ENCODE data around the gene FURIN.

- TF ChIP-seq, protein P1, sequence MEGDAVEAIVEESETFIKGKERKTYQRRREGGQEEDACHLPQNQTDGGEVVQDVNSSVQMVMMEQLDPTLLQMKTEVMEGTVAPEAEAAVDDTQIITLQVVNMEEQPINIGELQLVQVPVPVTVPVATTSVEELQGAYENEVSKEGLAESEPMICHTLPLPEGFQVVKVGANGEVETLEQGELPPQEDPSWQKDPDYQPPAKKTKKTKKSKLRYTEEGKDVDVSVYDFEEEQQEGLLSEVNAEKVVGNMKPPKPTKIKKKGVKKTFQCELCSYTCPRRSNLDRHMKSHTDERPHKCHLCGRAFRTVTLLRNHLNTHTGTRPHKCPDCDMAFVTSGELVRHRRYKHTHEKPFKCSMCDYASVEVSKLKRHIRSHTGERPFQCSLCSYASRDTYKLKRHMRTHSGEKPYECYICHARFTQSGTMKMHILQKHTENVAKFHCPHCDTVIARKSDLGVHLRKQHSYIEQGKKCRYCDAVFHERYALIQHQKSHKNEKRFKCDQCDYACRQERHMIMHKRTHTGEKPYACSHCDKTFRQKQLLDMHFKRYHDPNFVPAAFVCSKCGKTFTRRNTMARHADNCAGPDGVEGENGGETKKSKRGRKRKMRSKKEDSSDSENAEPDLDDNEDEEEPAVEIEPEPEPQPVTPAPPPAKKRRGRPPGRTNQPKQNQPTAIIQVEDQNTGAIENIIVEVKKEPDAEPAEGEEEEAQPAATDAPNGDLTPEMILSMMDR (IDR thresholded peaks at IDR 0.05; ENCODE audit: insufficient read depth, low read depth, low read length): peak; percentile 64
- no peak for TF ChIP-seq EZH2 (IDR thresholded peaks at IDR 0.05; ENCODE audit: insufficient read depth, low read length)
Measured at GRCh38 chr15:90931828-90932659, 63.7 kb downstream of the FURIN start, which contains the start of gene HDDC3.

Measured in astrocyte (in vitro differentiated cells and primary cell).